ENCODE results near the gene EFNB3. TPM values are rescaled to one million over a fixed set of nuclear protein-coding genes. Genes with fewer than 3 reads are reported as not detected.

The EFNB3 gene
- total and polyA plus RNA-seq, 2 of the 8 experiments (the other 6 are each of a cell fraction or from before 2014, with no cell fraction given), result 15.0 to 27.3 TPM

DNA sequence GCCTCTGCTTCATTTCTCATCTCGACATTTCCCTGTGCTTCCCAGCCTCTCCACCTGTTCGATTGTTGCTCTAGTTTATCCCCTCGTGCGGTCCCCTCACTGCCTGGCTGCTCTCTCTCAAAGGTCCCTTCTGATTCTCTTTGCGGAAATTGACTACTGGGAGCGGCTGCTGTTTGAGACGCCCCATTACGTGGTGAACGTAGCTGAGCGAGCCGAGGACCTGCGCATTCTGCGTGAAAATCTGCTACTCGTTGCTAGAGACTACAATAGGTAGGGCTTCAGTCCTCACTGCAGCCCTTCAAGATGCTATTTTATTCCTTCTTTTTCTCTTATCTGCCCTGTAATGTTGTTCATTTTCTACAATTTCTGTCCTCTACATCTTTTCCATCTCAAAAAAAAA lies 52.0 kb downstream of the EFNB3 start:
- Histone ChIP-seq H3K23ac (ENCODE audit: insufficient read length) (no peak overlapping the region), H3K14ac (ENCODE audit: insufficient read length) (no peak overlapping the region), H2BK20ac (ENCODE audit: low read length) (no peak overlapping the region), H3K79me1 (ENCODE audit: low read depth, low read length) (no peaks in the 10 kb centered on the region), H4K8ac (ENCODE audit: extremely low read depth, insufficient read depth, low read length) (no peak overlapping the region; the same call in 1 of the 2 replicates), H4K20me1 (replicated peaks in 1 of 2; ENCODE audit: control insufficient read depth in 1 of 2, insufficient read depth in 2 of 2, low read length in 2 of 2) (no peaks in the 10 kb centered on the region), H3K9me3 (ENCODE audit: insufficient read depth in 2 of 2, low read depth in 1 of 2, low read length in 1 of 2) (no peaks in the 10 kb centered on the region), H2BK12ac (ENCODE audit: low read depth, low read length) (no peak overlapping the region), H2BK120ac (replicated peaks; ENCODE audit: low read depth, low read length) (no peak overlapping the region), H3K9ac (replicated peaks in 1 of 4; ENCODE audit: extremely low read depth in 1 of 4, low read depth in 3 of 4, low read length in 3 of 4) (no peak overlapping the region), H4K91ac (replicated peaks; ENCODE audit: insufficient read length, low read length) (no peak overlapping the region), H3K18ac (ENCODE audit: extremely low read depth, low read length) (no peak overlapping the region), H3K4ac (replicated peaks; ENCODE audit: insufficient read length, low read depth, low read length) (no peak overlapping the region), H2BK5ac (ENCODE audit: low read depth, low read length) (no peak overlapping the region), H4K5ac (ENCODE audit: insufficient read length, low read depth, low read length) (no peak overlapping the region), H3K4me1 (replicated peaks in 1 of 4; ENCODE audit: control insufficient read depth in 3 of 4, insufficient read depth in 4 of 4, low read length in 3 of 4) (no peaks in the 10 kb centered on the region; a peak in 1 of 7 replicates), H3K56ac (replicated peaks; ENCODE audit: insufficient read length, low read depth, low read length) (no peak overlapping the region), H2AK5ac (ENCODE audit: low read depth, low read length) (no peak overlapping the region), H3K36me3 (ENCODE audit: control insufficient read depth in 2 of 4, insufficient read depth in 4 of 4, low read length in 3 of 4) (no peaks in the 10 kb centered on the region), H2AFZ (ENCODE audit: low read length) (no peak overlapping the region), H3K4me3 (ENCODE audit: extremely low read depth in 1 of 4, insufficient read depth in 2 of 4, low read depth in 3 of 4, low read length in 4 of 4) (no peak overlapping the region), H3K79me2 (ENCODE audit: control insufficient read depth in 1 of 2, insufficient read depth in 2 of 2, low read length in 2 of 2) (no peaks in the 10 kb centered on the region), H3K23me2 (ENCODE audit: low read depth, low read length) (no peaks in the 10 kb centered on the region; the same call in 1 of the 2 replicates), H3K27me3 (replicated peaks in 1 of 4; ENCODE audit: control insufficient read depth in 3 of 4, extremely low read depth in 1 of 4, insufficient read depth in 3 of 4, low read length in 3 of 4) (no peaks in the 10 kb centered on the region; a peak in 1 of 7 replicates), H3K27ac (ENCODE audit: low read depth, low read length) (no peak overlapping the region), H3K4me2 (ENCODE audit: insufficient read depth in 1 of 2, low read depth in 2 of 2, low read length in 2 of 2) (no peak overlapping the region), H2BK15ac (ENCODE audit: low read length) (no peak overlapping the region)
- DNase-seq (ENCODE audit: low read depth in 1 of 2, low spot score in 2 of 2), result no peak
- CTCF ChIA-PET (ENCODE audit: partially characterized antibody), result interaction anchor here (0.6 to 3.5 kb wide), 3 partner anchors 13 to 586 kb away, joined by 3 to 26 read pairs (median 5); no protein-coding TSS in a partner anchor
- 91% methylated on average over 14 of the region's 14 CpGs; no CpG with 5 or more reads in 1 of the 2 experiments for WGBS, 2 experiments (ENCODE audit: extremely low coverage in 1 of 2, insufficient coverage in 1 of 2, insufficient read length in 1 of 2, insufficient replicate concordance in 2 of 2, low coverage in 1 of 2, low lambda C conversion rate in 2 of 2, missing lambda C conversion rate in 1 of 2)
- no peak for FAIRE-seq
- TF ChIP-seq CBX5 (IDR thresholded peaks at IDR 0.05; ENCODE audit: low read depth, low read length) (no peak), KDM5A (IDR thresholded peaks at IDR 0.05; ENCODE audit: low read length) (no peak), SIX5 (IDR thresholded peaks at IDR 0.05; ENCODE audit: low read depth, low read length) (no peak), EP300 (IDR thresholded peaks at IDR 0.05; ENCODE audit: borderline replicate concordance in 1 of 2, low read depth in 2 of 2, low read length in 2 of 2) (no peak), RFX5 (IDR thresholded peaks at IDR 0.05; ENCODE audit: borderline replicate concordance, low read depth, low read length) (no peak)
- POLR2A ChIA-PET (ENCODE audit: partially characterized antibody), result interaction anchor here (1.3 kb wide), 1 partner anchor 9 kb away, joined by 3 read pairs; no protein-coding TSS in a partner anchor

Data from H1 (cell line).